Caki2 (cell line): Measurements from ENCODE around the gene SLC12A5. TPM values are rescaled to one million over a fixed set of nuclear protein-coding genes. Genes with fewer than 3 reads are reported as not detected.

Experiments
- DNase-seq: peaks from one replicate; pipeline ENCODE4 v3.0.0-alpha.2; 2015; ENCODE audit warnings: low read depth
- in situ Hi-C: cut with HindIII; loops from 2 replicates; pipeline ENCODE4 v1.10.0; 2016; ENCODE audit warnings: low sequenced_read_pairs, low pct_unique_long_range_greater_than_20kb, mixed read lengths
- total RNA-seq: library from RNA; depleted of rRNA; stranded (reverse); fragments of >200 nt; shearing (Covaris generic); gene quantifications from 2 replicates; pipeline ENCODE4 v1.2.3, GENCODE V29; 2014; ENCODE audit warnings: low replicate concordance

SLC12A5 gene
- total RNA-seq, 1 experiment from 2014 or later: 7.9 TPM

DNA sequence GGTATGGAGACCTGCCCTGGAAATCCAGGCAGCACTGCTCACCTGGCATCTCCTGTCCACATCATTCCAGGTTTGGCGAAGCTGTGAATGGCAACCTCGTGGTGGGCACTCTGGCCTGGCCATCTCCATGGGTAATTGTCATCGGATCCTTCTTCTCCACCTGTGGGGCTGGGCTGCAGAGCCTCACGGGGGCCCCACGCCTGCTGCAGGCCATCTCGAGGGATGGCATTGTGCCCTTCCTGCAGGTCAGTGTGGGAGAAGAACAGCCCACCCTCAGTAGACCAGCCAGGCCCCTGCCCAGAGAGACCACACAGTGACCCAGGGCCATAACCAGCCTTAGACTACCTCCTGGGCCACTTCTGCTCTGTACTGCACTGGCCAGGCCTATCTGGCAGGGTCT lies 15.9 kb downstream of the SLC12A5 start:
- in situ Hi-C loops: no loop called here
- DNase-seq: no peak

GRCh38 chr20:46046588-46047310 lies 17.7 kb downstream of the SLC12A5 start:
- no peak for DNase-seq
- in situ Hi-C loops: no loop called here

- in situ Hi-C loops: no loop called here
- DNase-seq: no peak
These were observed 18.8 kb downstream of the SLC12A5 start for GRCh38 chr20:46047821-46048220.

- DNase-seq: no peak
- in situ Hi-C loops: no loop called here
These were observed 20.2 kb downstream of the SLC12A5 start for GRCh38 chr20:46049190-46049589.

DNA sequence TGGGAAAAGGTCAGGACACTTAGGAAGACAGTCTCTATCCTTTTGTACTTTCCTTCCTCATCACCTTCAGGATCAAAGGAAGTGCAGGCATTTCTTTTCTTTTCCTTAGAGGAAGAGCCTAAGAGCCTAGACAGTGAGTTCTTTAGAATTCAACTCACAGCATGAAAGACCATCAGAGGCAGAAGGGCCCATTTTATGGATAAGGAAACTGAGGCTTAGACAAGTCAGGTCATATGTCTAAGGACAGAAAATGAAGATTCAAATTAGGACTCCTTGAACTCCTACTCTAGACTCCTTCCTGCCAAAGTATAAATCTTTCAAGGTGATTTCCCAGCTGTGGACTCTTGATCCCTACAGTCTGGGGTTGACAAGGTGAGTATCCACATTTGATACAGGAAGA lies 20.8 kb downstream of the SLC12A5 start:
- in situ Hi-C loops: no loop called here
- DNase-seq: no peak

- no peak for DNase-seq
- in situ Hi-C loops: no loop called here
These were observed 21.4 kb downstream of the SLC12A5 start for GRCh38 chr20:46050444-46050843.

GRCh38 chr20:46050885-46051284 lies 21.9 kb downstream of the SLC12A5 start:
- in situ Hi-C loops: no loop called here
- DNase-seq: no peak

GRCh38 chr20:46051556-46052308 lies 22.7 kb downstream of the SLC12A5 start:
- DNase-seq: no peak

GRCh38 chr20:46053416-46053815 lies 24.4 kb downstream of the SLC12A5 start:
- no peak for DNase-seq
- in situ Hi-C loops: no loop called here

More at GRCh38 chr20:46051556-46052308, 22.7 kb downstream of the SLC12A5 start:
- in situ Hi-C loops: no loop called here

GRCh38 chr20:46054606-46055005 lies 25.6 kb downstream of the SLC12A5 start:
- DNase-seq: no peak
- in situ Hi-C loops: no loop called here

DNA sequence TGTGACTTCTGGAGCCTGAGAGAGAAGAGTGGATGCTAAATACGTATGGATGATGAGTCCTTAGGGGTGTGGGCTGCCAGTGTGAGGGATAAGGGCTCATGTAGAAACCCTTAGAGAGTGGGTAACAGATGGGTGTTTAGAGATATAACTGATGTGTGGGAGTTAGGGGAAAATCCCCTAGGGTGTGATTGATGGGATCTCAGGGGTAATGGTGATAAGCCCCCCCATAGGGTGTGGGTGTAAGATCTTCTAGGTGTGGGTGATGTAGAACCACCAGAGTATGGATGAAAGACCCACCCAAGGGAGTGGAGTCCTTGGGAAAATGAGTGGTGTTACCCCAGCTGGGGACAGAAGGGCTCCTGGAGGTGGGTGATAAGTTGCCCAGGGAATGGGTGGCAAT lies 26.3 kb downstream of the SLC12A5 start:
- in situ Hi-C loops: no loop called here
- DNase-seq: no peak

GRCh38 chr20:46056027-46056833 lies 27.2 kb downstream of the SLC12A5 start:
- in situ Hi-C loops: no loop called here
- no peak for DNase-seq

- in situ Hi-C loops: no loop called here
- peak; percentile 20 for DNase-seq
These were observed 28.2 kb downstream of the SLC12A5 start for GRCh38 chr20:46056970-46057855.

GRCh38 chr20:46057856-46058598 lies 29.0 kb downstream of the SLC12A5 start:
- in situ Hi-C loops: no loop called here
- DNase-seq: no peak

GRCh38 chr20:46058599-46059281 lies 29.7 kb downstream of the SLC12A5 start:
- in situ Hi-C loops: no loop called here
- no peak for DNase-seq

- in situ Hi-C loops: no loop called here
These were observed 31.4 kb downstream of the SLC12A5 start for GRCh38 chr20:46060301-46060881.

GRCh38 chr20:46060975-46061374 lies 32.0 kb downstream of the SLC12A5 start:
- DNase-seq: no peak
- in situ Hi-C loops: no loop called here

More at GRCh38 chr20:46060301-46060881, 31.4 kb downstream of the SLC12A5 start:
- DNase-seq: no peak
